ENCODE data around the gene SNIP1. TPM values are rescaled to one million over a fixed set of nuclear protein-coding genes. Genes with fewer than 3 reads are reported as not detected.
"Not testable (repeated sequence)": the region's sequence is repeated elsewhere in the genome, so short reads cannot be mapped to it uniquely, and the experiment has no call there.

The SNIP1 gene
- total RNA-seq, 1 donor from 2014 or later = 21.4 TPM

GRCh38 chr1:37506740-37507139, 47.4 kb downstream of the SNIP1 start:
- no peaks in the 10 kb centered on the region for H3K9me3 Mint-ChIP-seq (ENCODE audit: unreplicated experiment)
- TF ChIP-seq, protein P1, sequence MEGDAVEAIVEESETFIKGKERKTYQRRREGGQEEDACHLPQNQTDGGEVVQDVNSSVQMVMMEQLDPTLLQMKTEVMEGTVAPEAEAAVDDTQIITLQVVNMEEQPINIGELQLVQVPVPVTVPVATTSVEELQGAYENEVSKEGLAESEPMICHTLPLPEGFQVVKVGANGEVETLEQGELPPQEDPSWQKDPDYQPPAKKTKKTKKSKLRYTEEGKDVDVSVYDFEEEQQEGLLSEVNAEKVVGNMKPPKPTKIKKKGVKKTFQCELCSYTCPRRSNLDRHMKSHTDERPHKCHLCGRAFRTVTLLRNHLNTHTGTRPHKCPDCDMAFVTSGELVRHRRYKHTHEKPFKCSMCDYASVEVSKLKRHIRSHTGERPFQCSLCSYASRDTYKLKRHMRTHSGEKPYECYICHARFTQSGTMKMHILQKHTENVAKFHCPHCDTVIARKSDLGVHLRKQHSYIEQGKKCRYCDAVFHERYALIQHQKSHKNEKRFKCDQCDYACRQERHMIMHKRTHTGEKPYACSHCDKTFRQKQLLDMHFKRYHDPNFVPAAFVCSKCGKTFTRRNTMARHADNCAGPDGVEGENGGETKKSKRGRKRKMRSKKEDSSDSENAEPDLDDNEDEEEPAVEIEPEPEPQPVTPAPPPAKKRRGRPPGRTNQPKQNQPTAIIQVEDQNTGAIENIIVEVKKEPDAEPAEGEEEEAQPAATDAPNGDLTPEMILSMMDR (IDR thresholded peaks at IDR 0.05; ENCODE audit: unreplicated experiment) = no peak
- no peak overlapping the region for H3K4me3 Mint-ChIP-seq (ENCODE audit: unreplicated experiment)
- no peak overlapping the region for H3K27ac Mint-ChIP-seq (ENCODE audit: unreplicated experiment)
- H3K27me3 Mint-ChIP-seq (ENCODE audit: unreplicated experiment) = peaks cover 5% of the 10 kb centered on the region
- H3K36me3 Mint-ChIP-seq (ENCODE audit: low read depth, unreplicated experiment) = peaks cover 9% of the 10 kb centered on the region
- H3K4me1 Mint-ChIP-seq (ENCODE audit: unreplicated experiment) = no peaks in the 10 kb centered on the region
- no peak for DNase-seq (ENCODE audit: low spot score)

DNA sequence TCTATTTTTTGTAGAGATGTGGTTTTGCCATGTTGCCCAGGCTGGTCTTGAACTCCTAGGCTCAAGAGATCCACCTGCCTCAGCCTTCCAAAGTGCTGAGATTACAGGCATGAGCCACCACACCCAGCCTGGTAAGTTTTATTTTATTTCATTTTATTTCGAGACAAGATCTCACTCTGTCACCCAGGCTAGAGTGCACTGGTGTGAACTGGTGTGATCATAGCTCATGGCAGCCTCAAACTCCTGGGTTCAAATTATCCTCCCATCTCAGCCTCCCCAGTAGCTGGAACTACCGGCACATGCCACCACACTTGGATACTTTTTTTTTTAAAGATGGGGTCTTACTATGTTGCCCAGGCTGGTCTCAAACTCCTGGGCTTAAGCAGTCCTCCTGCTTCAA, 51.3 kb downstream of the SNIP1 start:
- not testable (repeated sequence) for H3K4me1 Mint-ChIP-seq (ENCODE audit: unreplicated experiment); H3K9me3 Mint-ChIP-seq (ENCODE audit: unreplicated experiment); H3K27me3 Mint-ChIP-seq (ENCODE audit: unreplicated experiment); DNase-seq (ENCODE audit: low spot score); H3K27ac Mint-ChIP-seq (ENCODE audit: unreplicated experiment); H3K4me3 Mint-ChIP-seq (ENCODE audit: unreplicated experiment)
- H3K36me3 Mint-ChIP-seq (ENCODE audit: low read depth, unreplicated experiment) = peaks cover 16% of the 10 kb centered on the region

GRCh38 chr1:37502104-37502503, 52.0 kb downstream of the SNIP1 start:
- TF ChIP-seq, protein P1 (IDR thresholded peaks at IDR 0.05; ENCODE audit: unreplicated experiment) = no peak
- H3K27ac Mint-ChIP-seq (ENCODE audit: unreplicated experiment) = no peak overlapping the region
- no peaks in the 10 kb centered on the region for H3K9me3 Mint-ChIP-seq (ENCODE audit: unreplicated experiment)
- H3K4me3 Mint-ChIP-seq (ENCODE audit: unreplicated experiment) = no peak overlapping the region
- DNase-seq (ENCODE audit: low spot score) = no peak
- H3K27me3 Mint-ChIP-seq (ENCODE audit: unreplicated experiment) = no peaks in the 10 kb centered on the region
- peaks cover 11% of the 10 kb centered on the region for H3K36me3 Mint-ChIP-seq (ENCODE audit: low read depth, unreplicated experiment)
- H3K4me1 Mint-ChIP-seq (ENCODE audit: unreplicated experiment) = no peaks in the 10 kb centered on the region

DNA sequence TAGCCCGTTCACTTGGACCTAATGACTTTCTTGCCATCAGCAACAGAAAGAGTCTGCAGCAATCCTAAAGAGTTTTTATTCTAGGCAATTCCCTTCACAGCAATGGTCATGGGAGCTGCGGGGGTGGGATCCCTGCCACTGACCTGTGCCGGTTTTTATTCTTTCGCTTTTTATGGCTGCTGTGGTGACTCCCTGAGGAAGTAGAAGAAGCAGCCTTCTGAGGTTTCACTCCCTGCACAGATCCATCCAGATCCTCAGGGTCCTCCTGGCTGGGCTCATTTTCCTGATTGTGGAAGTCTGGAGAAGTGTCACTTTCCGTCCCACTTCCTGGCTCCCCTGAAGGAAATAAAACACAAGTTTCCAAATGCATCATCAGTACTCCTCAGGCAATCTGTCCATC, 52.4 kb downstream of the SNIP1 start:
- Mint-ChIP-seq H3K36me3 (ENCODE audit: low read depth, unreplicated experiment) (peaks cover 11% of the 10 kb centered on the region), H3K27me3 (ENCODE audit: unreplicated experiment) (no peaks in the 10 kb centered on the region), H3K9me3 (ENCODE audit: unreplicated experiment) (no peaks in the 10 kb centered on the region), H3K27ac (ENCODE audit: unreplicated experiment) (no peak overlapping the region), H3K4me1 (ENCODE audit: unreplicated experiment) (no peaks in the 10 kb centered on the region), H3K4me3 (ENCODE audit: unreplicated experiment) (no peak overlapping the region)
- TF ChIP-seq, protein P1 (IDR thresholded peaks at IDR 0.05; ENCODE audit: unreplicated experiment) = no peak
- DNase-seq (ENCODE audit: low spot score) = no peak

DNA sequence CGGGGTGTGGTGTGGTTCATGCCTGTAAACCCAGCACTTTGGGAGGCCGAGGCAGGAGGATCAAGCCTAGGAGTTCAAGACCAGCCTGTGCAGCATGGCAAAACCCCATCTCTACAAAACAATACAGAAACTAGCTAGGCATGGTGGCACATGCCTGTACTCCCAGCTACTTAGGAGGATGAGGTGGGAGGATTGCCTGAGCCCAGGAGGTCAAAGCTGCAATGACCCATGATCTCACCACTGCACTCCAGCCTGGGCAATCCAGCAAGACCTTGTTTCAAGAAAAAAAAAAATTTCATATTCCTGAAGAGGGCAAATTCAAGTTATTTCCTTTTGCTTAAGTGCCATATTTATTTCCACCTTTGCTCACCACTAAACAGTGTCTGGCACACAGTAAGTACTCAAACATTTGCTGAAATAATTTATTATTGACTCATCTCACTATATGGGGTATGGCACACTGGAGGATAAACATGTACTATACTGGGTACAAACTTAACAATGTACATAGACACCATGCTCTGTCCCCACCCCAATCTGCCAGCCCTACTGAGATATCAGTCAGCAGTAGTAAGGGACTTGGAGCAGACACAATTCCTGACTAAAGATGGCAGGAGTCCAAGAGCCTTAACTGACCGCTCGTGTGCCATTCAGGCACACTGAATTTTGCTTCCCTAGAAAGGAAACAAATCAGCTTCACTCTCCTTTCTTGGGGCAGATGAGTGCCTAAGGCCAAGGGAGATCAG, 55.0 kb downstream of the SNIP1 start:
- no peaks in the 10 kb centered on the region for H3K27me3 Mint-ChIP-seq (ENCODE audit: unreplicated experiment)

More for the DNA sequence above, 55.0 kb downstream of the SNIP1 start:
- H3K36me3 Mint-ChIP-seq (ENCODE audit: low read depth, unreplicated experiment) = peaks cover 10% of the 10 kb centered on the region
- H3K4me3 Mint-ChIP-seq (ENCODE audit: unreplicated experiment) = no peak overlapping the region
- TF ChIP-seq, protein P1 (IDR thresholded peaks at IDR 0.05; ENCODE audit: unreplicated experiment) = no peak
- no peak for DNase-seq (ENCODE audit: low spot score)
- no peaks in the 10 kb centered on the region for H3K9me3 Mint-ChIP-seq (ENCODE audit: unreplicated experiment)
- no peaks in the 10 kb centered on the region for H3K4me1 Mint-ChIP-seq (ENCODE audit: unreplicated experiment)
- no peak overlapping the region for H3K27ac Mint-ChIP-seq (ENCODE audit: unreplicated experiment)

Data from endothelial cell (in vitro differentiated cells).